ACC112 (cell line): ENCODE measurements around the gene EFHD2.
"Not testable (repeated sequence)": the region's sequence is repeated elsewhere in the genome, so short reads cannot be mapped to it uniquely, and the experiment has no call there.

Source experiments
- H2AFZ ChIP-seq: fragments of 200-600 bp; sonication (generic); one replicate; pipeline ENCODE4 v1.6.0; 2017; ENCODE audit warnings: antibody characterized with exemption, low read length; ENCODE audit not compliant: unreplicated experiment
- H3K27ac ChIP-seq: fragments of 200-600 bp; sonication (generic); 2 replicates; pipeline ENCODE4 v1.5.1; 2014; ENCODE audit warnings: low read depth, mild to moderate bottlenecking, antibody characterized with exemption, low read length, moderate library complexity
- H3K27me3 ChIP-seq: fragments of 200-600 bp; sonication (generic); 2 replicates; pipeline ENCODE4 v1.6.1; 2014; ENCODE audit warnings: mild to moderate bottlenecking, antibody characterized with exemption, low read length, moderate library complexity, mixed read lengths; ENCODE audit not compliant: insufficient read depth
- H3K36me3 ChIP-seq: fragments of 200-600 bp; sonication (generic); 2 replicates; pipeline ENCODE4 v1.6.1; 2016; ENCODE audit warnings: mild to moderate bottlenecking, antibody characterized with exemption, low read length, moderate library complexity, mixed read lengths; ENCODE audit not compliant: insufficient read depth
- H3K4me1 ChIP-seq: fragments of 200-600 bp; sonication (generic); one replicate; pipeline ENCODE4 v1.6.1; 2016; ENCODE audit warnings: low read length, mixed read lengths; ENCODE audit not compliant: insufficient read depth, unreplicated experiment, control insufficient read depth
- H3K4me3 ChIP-seq: fragments of 200-600 bp; sonication (generic); 2 replicates; pipeline ENCODE4 v1.5.1; 2014; ENCODE audit warnings: mild to moderate bottlenecking, low read depth, low read length
- H3K79me2 ChIP-seq: fragments of 200-600 bp; sonication (generic); one replicate; pipeline ENCODE4 v1.6.0; 2016; ENCODE audit warnings: low read length; ENCODE audit not compliant: control insufficient read depth, unreplicated experiment, insufficient read depth

Gene EFHD2

DNA sequence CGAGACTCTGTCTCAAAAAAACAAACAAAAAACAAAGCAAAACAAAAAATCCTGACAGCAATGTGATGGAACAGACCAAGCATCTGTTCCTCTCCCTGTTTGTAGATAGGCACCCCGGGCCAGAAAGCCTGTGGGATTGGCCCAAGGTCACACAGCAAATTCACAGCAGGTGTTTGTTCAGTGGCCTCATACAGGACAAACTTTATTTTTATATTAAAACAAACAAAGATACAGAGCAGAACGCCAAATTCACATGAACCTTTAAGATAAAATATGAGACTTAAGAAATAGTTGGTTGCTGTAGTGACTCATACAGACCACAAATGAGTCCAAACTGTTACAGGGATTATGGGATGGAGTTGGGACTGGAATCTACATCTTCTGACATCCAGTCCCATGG lies 44.6 kb downstream of the EFHD2 start:
- H3K36me3 ChIP-seq: no peaks in the 10 kb centered on the region
- no peak overlapping the region for H3K4me3 ChIP-seq
- H3K79me2 ChIP-seq: no peaks in the 10 kb centered on the region
- peaks cover 11% of the 10 kb centered on the region for H3K4me1 ChIP-seq
- H3K27ac ChIP-seq: peak overlapping the region; percentile 26; the same call in 1 of the 2 replicates
- no peaks in the 10 kb centered on the region for H3K27me3 ChIP-seq
- H2AFZ ChIP-seq: no peak overlapping the region

DNA sequence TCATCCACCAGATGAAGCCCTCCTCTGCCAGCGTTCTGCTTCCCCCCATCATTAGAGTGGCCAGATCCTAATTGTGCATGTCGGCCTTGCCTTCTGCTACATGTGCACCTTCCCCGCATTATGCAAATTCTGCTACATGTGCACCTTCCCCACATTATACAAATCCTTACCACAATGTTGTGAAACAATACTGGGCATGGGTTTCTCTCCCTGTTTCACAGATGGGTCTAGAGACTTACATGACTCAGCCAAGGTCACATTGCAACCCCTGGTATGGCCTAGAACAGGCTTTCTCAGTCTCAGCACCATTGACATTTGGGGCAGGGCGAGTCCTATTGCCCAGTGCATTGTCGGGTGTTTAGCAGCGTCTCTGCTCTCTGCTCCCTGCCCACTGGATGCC lies 45.8 kb downstream of the EFHD2 start:
- Histone ChIP-seq H3K4me1 (peaks cover 20% of the 10 kb centered on the region), H3K79me2 (no peaks in the 10 kb centered on the region), H3K27ac (no peak overlapping the region), H2AFZ (no peak overlapping the region), H3K27me3 (no peaks in the 10 kb centered on the region), H3K4me3 (no peak overlapping the region), H3K36me3 (no peaks in the 10 kb centered on the region)

DNA sequence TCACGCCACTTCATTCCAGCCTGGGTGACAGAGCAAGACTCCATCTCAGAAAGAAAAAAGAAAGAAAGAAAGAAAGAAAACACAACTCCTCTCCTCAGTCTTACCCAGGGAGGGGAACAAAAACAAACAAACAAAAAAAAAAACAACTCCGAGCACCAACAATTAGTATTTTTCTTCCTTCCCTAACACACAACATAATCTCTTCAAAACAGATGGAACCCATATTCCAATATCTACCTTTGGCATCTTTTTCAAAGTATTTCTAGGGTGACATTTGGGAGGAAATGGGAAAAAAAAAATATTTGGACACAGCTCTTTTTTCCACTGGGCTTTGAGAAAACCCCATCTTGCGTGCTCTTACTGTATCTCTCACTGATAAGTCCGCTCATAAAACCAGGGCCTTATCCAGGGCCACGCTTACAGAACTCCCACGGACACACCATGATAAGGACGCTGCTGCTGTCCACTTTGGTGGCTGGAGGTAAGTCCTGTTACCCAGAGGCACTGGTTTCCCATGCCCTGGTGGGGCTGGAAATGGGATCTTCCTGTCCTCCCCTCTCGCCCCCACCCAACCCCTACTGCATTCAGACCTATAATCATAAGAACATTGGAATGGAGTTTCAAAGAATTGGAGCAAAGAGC lies 46.7 kb downstream of the EFHD2 start, which contains the start of gene CELA2A:
CELA2A (plus strand) TSS at position 420 of the 642 bp plus-strand sequence; CDS start at position 442, 22 bp downstream.
- Histone ChIP-seq H3K36me3 (no peaks in the 10 kb centered on the region), H2AFZ (no peak within 1 kb of the TSS), H3K4me1 (peaks cover 20% of the 10 kb centered on the region), H3K79me2 (no peaks in the 10 kb centered on the region), H3K27ac (no peak within 1 kb of the TSS), H3K27me3 (no peaks in the 10 kb centered on the region), H3K4me3 (no peak within 1 kb of the TSS)

DNA sequence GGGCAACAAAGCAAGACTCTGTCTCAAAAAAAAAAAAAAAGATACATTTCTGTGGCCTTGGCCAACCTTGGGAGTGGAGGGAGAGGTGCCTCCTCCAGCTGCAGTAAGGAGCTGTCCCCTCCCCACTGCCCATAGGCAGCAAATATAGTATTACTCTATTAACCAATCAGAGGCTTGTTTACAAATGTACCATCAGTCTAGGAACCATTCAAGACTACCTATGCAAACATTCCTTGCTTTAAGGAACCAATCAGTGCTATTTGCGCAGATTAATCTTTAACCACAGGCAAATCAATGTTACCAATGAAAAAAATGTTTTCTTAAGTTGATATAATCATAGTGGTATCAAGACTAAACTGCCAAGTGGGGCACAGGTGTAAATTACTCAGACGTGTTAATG lies 47.9 kb downstream of the EFHD2 start:
- no peak overlapping the region for H3K4me3 ChIP-seq
- no peaks in the 10 kb centered on the region for H3K79me2 ChIP-seq
- peaks cover 20% of the 10 kb centered on the region for H3K4me1 ChIP-seq
- no peaks in the 10 kb centered on the region for H3K36me3 ChIP-seq
- H3K27me3 ChIP-seq: no peaks in the 10 kb centered on the region
- H2AFZ ChIP-seq: no peak overlapping the region
- H3K27ac ChIP-seq: no peak overlapping the region

DNA sequence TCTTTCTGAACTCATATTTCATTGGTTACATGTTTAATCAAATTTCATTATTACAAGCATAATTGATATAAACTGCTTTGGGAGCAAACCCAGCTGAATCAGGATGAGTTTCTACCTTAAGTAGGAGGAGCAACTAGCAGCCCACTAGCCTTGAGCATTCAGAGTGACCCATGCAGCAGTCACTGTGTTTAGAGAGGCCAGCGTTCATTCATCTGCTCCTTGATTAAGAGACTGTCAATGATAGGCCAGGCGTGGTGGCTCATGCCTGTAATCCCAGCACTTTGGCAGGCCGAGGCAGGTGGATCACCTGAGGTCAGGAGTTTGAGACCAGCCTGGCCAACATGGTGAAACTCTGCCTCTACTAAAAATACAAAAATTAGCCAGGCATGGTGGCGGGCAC lies 48.7 kb downstream of the EFHD2 start:
- peaks cover 20% of the 10 kb centered on the region for H3K4me1 ChIP-seq

DNA sequence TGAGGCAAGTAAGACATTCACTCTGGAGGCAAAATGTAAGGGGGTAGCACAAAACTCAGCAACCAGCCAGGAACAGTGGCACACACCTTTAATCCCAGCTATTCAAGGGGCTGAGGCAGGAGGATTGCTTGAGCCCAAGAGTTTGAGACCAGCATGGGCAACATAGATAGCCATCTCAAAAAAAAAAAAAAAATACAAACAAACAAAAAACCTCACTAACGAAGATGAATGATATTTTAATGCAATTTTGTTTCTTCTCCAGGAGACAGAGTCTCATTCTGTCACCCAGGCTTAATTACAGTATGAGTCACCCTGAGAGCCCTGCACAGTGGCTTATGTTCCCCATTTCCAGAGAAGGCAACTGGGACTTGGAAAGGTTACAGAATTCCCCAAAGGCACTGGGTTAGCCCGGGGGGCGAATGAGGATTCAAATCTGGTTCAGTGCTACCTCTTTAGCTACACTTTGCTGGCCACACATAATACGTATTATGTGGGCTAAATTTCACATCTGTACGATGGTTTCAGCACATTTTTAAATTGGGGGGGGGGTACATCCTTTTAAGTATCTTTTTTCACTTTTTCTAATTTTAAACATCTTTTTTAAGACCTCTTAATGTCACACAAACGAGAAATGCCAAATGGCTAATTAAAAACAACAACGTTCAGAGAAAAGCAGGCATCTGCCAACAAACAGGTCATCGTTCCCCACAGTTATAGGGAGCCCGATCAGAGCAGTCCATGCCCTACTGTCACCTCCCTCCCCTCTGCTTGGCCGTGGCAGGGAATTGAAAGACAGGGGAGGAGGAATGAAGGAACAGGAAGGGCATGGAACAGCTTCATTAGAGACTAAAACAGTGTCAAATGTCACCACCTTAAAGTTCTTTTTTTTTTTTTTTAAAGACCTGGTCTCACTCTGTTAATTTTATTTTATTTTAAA lies 50.4 kb downstream of the EFHD2 start:
- Histone ChIP-seq H2AFZ (no peak overlapping the region), H3K27me3 (no peaks in the 10 kb centered on the region), H3K36me3 (no peaks in the 10 kb centered on the region), H3K4me1 (peaks cover 15% of the 10 kb centered on the region), H3K79me2 (no peaks in the 10 kb centered on the region), H3K4me3 (no peak overlapping the region), H3K27ac (no peak overlapping the region)

More for the DNA sequence above, 48.7 kb downstream of the EFHD2 start:
- not testable (repeated sequence) for H3K79me2 ChIP-seq, H2AFZ ChIP-seq, H3K27ac ChIP-seq, H3K36me3 ChIP-seq, H3K27me3 ChIP-seq, H3K4me3 ChIP-seq

DNA sequence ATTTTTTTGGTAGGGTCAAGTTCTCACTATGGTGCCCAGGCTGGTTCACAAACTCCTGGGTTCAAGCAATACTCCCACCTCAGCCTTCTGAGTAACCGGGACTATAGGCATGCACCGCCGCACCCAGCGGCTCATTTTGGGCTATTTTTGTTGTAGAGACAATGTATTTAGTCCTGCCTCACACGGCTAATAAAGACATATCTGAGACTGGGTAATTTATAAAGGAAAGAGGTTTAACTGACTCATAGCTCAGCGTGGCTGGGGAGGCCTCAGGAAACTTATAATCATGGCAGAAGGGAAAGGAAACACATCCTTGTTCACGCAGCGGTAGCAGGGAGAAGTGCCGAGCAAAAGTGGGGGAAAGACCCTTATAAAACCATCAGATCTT lies 51.0 kb downstream of the EFHD2 start:
- H3K27me3 ChIP-seq: no peaks in the 10 kb centered on the region
- H3K27ac ChIP-seq: no peak overlapping the region
- H3K4me1 ChIP-seq: peaks cover 15% of the 10 kb centered on the region
- H3K36me3 ChIP-seq: no peaks in the 10 kb centered on the region
- no peak overlapping the region for H3K4me3 ChIP-seq
- no peaks in the 10 kb centered on the region for H3K79me2 ChIP-seq
- H2AFZ ChIP-seq: no peak overlapping the region

DNA sequence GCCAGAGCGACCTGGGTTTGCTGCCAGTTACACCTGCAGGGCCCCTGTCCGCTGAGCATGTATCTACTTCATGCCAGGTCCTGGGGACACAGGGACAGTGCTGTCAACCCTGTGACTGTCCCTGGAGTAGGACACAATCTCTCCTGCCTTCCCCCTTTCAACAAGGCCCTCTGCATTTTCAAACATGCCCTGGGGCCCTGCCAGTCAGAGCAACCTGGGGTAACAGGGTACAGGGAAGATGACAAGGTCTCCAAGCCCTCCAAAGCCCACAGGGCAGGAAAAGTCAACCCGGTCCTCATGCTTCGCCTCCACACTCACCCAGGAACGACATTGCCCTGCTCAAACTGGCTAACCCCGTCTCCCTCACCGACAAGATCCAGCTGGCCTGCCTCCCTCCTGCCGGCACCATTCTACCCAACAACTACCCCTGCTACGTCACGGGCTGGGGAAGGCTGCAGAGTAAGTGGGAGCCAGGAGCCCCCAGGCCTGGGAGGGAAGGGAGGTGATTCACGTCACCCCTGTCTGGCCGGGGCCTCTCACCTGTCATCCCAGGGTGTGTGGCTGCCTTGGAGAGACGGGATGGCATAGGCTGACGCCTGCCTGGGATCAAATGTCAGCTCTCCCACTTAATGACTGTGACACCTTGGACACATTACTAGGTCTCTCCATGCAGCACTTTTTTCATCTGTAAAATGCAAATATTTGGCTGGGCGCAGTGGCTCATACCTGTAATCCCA lies 53.5 kb downstream of the EFHD2 start:
- H3K27ac ChIP-seq, H3K4me3 ChIP-seq, H3K79me2 ChIP-seq, H2AFZ ChIP-seq, H3K36me3 ChIP-seq, H3K27me3 ChIP-seq: not testable (repeated sequence)
- peaks cover 15% of the 10 kb centered on the region for H3K4me1 ChIP-seq

DNA sequence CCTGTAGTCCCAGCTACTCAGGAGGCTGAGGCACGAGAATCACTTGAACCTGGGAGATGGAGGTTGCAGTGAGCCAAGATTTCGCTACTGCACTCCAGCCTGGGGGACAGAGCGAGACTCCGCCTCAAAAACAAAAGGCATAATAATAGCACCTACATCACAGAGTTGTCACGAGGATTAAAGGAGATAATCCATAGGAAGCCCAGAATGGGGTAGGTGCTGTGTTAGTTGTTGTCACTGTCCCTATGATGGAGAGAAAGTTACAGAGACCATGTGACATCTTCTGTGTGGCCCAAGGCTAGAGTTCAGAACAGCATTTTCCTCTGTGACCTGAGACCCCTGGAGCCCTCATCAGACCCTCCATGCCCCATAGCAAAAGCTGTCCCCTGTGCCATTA lies 54.2 kb downstream of the EFHD2 start:
- not testable (repeated sequence) for H3K4me3 ChIP-seq

DNA sequence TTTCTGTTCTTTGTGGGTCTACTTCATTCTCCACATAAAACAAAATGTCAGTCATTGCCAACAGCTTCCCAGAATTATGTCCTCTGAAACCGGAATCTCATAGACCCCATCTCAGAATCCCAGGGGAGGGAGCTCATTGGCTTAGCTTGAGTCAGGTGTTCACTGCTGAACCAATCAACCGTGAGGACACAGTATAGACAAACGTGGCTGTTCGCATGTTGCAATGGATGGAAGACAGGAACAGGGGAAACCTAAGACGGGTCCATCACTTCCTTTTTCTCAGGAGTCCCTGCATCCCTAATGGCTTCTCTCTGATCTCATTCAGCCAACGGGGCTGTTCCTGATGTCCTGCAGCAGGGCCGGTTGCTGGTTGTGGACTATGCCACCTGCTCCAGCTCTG lies 56.0 kb downstream of the EFHD2 start:
- no peaks in the 10 kb centered on the region for H3K36me3 ChIP-seq
- no peak overlapping the region for H2AFZ ChIP-seq
- H3K79me2 ChIP-seq: no peaks in the 10 kb centered on the region
- peaks cover 6% of the 10 kb centered on the region for H3K4me1 ChIP-seq
- no peaks in the 10 kb centered on the region for H3K27me3 ChIP-seq
- H3K4me3 ChIP-seq: no peak overlapping the region
- H3K27ac ChIP-seq: no peak overlapping the region

More for the DNA sequence above, 54.2 kb downstream of the EFHD2 start:
- not testable (repeated sequence) for H3K79me2 ChIP-seq, H3K27me3 ChIP-seq, H3K36me3 ChIP-seq, H3K27ac ChIP-seq, H2AFZ ChIP-seq
- peaks cover 15% of the 10 kb centered on the region for H3K4me1 ChIP-seq
